Activated CD4-positive, alpha-beta T cell treated with anti-CD3 and anti-CD28 coated beads, Interleukin-2, amount 50 U/mL, for 16 hours (primary cell): ENCODE measurements around the gene GSDME.

Source experiments
- DNase-seq: peaks from one replicate; pipeline ENCODE4 v3.0.0-alpha.2; 2020

The GSDME gene

DNA sequence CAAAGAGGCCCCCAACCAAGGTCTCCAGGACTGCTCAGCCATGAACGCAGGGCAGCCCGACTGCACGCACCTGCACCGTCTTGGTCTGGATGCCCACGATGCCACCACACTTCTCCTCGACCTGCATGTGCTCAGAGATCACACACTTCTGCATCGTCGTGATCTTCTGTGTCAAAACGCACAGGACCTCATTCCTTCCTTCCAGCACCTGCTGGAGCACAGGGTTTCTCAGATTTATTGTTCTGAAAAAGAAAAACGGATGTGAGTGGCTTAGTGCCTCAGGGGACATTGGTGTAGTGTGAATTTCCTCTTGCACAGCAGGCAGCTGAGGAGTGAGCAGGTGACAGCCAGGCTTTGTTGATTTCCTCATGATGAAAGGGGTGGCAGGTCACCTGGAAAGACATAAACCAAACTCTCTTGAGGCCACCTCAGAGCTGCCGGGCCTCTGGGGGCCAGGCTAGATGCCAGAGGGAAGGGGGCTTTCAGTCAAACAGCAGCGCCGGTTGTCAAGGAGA is 38.2 kb downstream of the GSDME start:
- no peak for DNase-seq

DNA sequence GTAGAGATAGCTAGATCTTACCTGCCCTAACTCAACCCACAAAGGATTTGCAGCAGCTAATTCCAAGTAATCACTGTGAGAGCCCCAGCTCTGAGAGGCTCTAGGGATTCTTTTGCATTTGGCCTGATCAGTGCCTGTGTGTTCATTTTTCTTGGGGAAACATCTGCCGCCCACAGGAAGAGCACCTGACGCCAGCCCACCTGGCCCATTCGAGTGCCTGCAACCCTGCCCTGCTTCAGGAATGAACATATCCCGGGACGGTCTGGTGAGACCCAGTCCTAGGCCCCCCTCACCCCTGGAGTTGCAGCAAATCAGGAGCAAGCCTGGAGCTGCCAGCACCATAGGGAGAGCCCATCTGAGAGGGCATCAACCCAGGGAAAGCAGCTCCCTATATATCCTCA is 38.8 kb downstream of the GSDME start:
- DNase-seq: no peak

GRCh38 chr7:24717694-24718320 is 39.5 kb downstream of the GSDME start:
- no peak for DNase-seq

GRCh38 chr7:24717247-24717622 is 40.0 kb downstream of the GSDME start:
- no peak for DNase-seq

- DNase-seq: no peak
Observed at GRCh38 chr7:24716480-24717246, 40.6 kb downstream of the GSDME start.

DNA sequence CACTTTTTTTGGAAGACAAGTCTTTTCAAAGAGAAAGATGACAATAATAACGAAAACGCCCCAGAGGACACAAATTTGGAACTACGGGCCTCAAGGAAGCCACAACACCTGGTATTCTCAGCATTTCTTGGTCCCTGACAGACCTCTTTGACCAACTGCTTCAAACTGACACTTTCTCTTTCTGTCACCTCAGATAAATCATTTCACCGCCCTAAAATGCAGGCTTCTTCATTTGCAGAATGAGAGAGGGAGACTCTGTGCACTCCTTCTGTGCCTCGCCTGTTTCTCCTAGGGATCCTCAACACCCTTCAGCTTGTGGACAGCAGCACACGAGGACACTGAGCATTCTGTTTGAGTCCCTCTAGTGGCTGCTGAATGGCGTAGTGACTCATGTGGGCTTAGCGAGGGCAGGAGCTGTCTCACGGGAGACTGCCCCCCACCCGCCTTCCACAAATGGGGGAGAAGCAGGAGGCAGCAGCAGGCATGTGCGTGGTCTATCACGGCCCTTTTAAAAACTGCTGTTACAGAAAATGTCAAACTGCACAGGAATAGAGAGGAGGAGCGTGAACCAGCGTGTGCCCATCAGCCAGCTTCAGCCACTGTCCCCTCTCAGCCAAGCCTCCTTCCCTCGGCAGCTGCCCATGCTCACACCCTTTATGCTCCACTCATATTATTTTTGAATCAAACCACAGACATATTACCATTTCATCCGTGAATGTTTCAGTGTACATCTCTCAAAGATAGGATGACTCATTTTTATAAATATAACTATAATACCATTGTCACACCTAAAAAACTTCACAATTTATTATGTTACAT is 41.4 kb downstream of the GSDME start:
- DNase-seq: peak; percentile 64

DNA sequence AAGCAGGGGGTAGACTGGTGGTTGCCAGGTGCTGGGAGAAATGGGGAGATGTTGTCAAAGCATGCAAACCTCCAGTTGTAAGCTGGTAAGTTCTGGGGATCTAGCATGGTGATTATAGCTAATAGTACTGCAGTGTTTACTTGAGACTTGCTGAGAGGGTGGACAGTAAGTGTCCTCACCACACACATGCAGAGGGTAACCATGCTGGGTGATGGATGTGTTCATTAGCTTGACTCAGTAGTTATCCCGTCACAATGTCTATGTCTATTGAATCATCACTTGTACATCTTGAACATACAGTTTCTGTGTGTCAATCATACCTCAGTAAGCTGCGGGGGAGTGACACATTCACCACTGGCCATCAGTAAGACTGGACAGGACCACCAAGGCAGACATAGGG is 42.1 kb downstream of the GSDME start:
- no peak for DNase-seq

DNA sequence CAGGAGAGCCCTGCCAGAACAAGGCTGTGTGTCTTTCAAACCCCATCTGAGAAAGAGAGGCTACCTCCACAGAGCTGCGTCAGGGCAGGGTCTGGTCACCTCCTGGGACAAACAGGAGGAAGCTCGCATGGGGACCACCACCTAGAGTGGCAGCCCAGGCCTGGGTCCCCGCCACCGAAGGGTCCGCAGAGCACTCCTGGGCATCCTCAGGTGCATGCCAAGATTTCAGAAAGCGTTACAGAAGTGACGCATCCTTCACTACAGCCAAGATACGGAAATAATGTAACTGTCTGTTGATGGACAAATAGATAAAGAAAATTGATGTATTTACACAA is 42.6 kb downstream of the GSDME start:
- DNase-seq: no peak

GRCh38 chr7:24713850-24714675 is 43.2 kb downstream of the GSDME start:
- no peak for DNase-seq

- DNase-seq: no peak
Observed at GRCh38 chr7:24713039-24713793, 44.0 kb downstream of the GSDME start.

DNA sequence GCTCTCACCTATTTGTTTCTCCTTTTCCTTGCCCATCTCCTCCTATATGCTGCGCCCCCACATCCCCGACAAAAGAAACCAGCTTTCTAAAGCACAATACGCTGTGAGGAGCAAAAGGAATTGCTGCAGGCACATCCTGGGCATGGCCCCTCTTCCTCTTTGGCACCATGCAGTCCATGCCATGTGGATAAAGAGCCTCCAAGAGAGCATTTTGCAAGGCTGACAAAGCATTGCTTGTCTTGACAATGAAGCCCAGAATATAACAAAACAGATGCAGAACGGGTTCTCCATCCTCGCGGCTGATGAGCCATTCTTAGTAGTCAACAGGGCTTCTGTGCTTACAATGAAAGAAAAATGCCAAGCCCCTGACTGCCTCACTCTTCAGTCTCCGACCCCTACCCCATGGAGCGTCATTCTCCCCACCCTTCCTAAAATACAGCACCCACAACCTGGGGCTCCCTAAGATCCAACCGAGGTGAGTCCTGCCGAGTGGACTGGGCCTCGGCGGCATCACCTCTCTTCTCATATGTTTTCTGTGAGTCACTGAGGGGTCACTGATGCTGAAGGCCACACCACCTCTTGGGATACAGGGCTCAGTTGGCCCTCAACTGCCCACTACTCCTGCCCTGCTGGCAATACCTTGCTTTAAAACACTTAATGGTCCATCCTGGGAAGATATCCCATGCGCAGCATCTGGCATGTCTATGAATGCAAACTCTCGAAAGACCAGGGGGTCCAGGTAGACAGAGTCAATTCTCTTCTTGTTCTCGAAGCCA is 47.5 kb downstream of the GSDME start:
- no peak for DNase-seq

GRCh38 chr7:24709051-24709450 is 48.2 kb downstream of the GSDME start:
- no peak for DNase-seq

GRCh38 chr7:24707988-24708615 is 49.2 kb downstream of the GSDME start:
- DNase-seq: no peak

DNA sequence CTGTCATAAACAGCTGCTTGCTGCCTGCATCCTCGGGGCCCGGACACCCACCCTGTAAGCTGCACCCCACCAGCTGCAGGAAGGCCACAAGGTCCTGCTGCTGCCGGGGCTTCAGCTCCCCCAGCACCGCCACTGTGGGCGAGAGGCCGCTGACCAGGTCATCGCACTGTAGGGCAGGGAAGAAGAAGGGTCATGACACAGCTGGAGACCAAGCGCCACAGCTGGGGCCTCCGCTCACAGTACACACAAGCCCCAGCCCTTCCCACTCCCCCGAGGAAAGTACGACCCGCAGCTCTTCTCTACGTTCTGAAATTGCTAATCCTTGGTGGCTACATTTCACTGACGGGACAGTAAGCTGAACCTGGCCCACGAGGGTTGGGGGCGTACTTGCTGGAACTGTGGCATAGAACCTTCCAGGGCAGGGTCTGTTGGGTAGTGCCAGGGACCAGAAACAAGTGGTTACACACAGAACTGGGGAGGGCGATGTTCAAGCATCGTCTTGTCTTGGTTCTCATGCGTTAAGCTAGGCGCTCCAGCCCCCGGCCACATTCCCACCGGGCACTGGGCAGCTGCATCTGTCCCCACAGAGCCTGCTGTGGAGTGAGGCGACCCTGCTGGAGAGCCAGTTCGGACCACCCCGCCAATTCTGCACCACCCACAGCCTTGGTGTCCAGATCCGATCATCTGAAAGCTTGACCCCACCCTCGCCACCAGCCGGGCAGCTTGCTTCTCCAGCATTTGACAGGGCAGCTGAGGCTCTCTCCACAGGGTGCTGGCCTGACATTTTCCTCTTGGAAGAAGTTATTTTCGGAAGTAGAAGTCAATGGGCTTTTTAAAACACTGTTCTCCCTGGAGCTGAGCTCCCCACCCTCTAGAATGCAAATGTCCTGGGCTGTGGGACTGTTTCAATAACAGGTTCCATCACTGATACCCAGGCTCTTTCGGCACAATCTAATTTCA is 50.8 kb downstream of the GSDME start:
- DNase-seq: no peak

DNA sequence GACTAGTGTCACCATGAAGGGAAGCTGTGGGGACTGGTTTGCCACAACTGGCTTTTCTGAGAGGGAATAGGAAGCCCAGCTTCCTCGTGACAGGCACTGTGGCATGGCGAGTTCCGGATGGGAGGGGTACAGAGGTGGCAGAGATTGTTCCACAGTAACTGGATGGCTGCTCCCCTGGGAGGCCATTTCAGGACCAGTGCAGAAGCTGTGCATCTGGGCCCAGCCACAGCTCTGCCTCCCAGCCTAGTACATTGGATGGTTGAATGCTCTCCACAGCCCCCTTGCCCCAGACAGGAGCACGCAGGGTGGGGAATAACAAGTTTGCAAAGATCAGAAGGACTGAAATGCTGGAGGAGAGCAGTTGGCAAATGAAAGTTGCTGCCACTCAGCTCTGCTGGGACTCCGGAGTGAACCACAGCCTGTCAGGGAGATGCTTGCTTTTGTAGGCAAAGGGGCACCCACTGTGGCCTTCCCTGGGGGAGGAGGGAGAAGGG is 51.8 kb downstream of the GSDME start:
- no peak for DNase-seq

GRCh38 chr7:24704311-24704710 is 53.0 kb downstream of the GSDME start:
- no peak for DNase-seq

- no peak for DNase-seq
Observed at GRCh38 chr7:24703296-24703695, 54.0 kb downstream of the GSDME start.

DNA sequence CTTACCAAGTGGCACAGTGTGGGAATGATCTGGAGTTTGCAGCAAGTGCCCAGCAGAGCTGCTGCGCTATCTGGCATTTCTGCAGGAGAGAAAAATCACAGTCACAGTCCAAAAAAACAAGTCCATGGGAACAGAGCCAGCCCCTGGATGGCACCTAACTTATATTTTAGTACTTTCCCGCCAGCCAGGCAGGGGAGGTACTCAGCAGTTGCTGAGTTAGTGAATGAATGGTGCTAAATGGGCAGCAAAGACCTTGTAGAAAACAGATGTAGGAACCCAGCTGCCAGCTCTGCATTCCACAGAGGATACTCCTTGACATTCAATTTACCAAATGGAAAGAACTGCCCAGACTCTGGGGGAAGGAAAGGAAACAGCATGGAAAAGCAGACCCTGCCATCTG is 54.5 kb downstream of the GSDME start:
- DNase-seq: no peak
